ENCODE measurements around the gene FADS1. TPM values are rescaled to one million over a fixed set of nuclear protein-coding genes. Genes with fewer than 3 reads are reported as not detected.

FADS1 gene
- total and polyA plus RNA-seq, 2 of the 8 experiments (the other 6 are each of a cell fraction or from before 2014, with no cell fraction given), result 115 to 141 TPM

DNA sequence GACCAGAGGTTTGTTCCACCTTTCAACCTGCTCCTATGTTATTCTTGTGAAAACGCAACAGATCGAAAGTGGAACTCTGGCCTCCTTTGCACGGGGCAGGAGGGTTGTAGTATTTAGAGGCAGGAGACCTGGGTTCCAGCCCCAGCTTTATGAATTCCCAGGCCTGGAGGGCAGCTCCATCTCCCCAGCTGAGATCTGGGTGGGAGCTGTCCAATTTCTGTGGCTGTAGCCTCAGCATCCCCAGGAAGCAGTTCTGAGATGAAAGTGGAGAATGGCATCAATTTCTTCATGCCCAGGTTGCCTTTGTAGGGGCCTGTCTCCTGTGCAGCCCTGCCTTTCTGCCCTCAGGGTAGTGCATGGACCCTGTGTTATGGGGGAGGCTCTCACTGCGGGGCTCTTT, 15.4 kb upstream of the FADS1 start:
- Histone ChIP-seq H3K4ac (replicated peaks; ENCODE audit: insufficient read length, low read depth, low read length) (no peak overlapping the region), H4K91ac (replicated peaks; ENCODE audit: insufficient read length, low read length) (no peak overlapping the region), H2AFZ (ENCODE audit: low read length) (no peak overlapping the region), H3K27me3 (replicated peaks in 1 of 4; ENCODE audit: control insufficient read depth in 3 of 4, extremely low read depth in 1 of 4, insufficient read depth in 3 of 4, low read length in 3 of 4) (no peaks in the 10 kb centered on the region), H3K14ac (ENCODE audit: insufficient read length) (no peak overlapping the region), H3K79me2 (ENCODE audit: control insufficient read depth in 1 of 2, insufficient read depth in 2 of 2, low read length in 2 of 2) (peaks cover 29 to 85% of the 10 kb centered on the region in 2 experiments), H3K4me1 (replicated peaks in 1 of 4; ENCODE audit: control insufficient read depth in 3 of 4, insufficient read depth in 4 of 4, low read length in 3 of 4) (peaks cover 11 to 48% (median 29%) of the 10 kb centered on the region in 4 experiments), H3K9me3 (ENCODE audit: insufficient read depth in 2 of 2, low read depth in 1 of 2, low read length in 1 of 2) (no peaks in the 10 kb centered on the region), H3K23ac (ENCODE audit: insufficient read length) (no peak overlapping the region), H4K5ac (ENCODE audit: insufficient read length, low read depth, low read length) (no peak overlapping the region), H4K20me1 (replicated peaks in 1 of 2; ENCODE audit: control insufficient read depth in 1 of 2, insufficient read depth in 2 of 2, low read length in 2 of 2) (peaks cover 19 to 36% of the 10 kb centered on the region in 2 experiments), H2BK12ac (ENCODE audit: low read depth, low read length) (no peak overlapping the region), H4K8ac (ENCODE audit: extremely low read depth, insufficient read depth, low read length) (no peak overlapping the region), H2BK5ac (ENCODE audit: low read depth, low read length) (no peak overlapping the region), H2BK15ac (ENCODE audit: low read length) (no peak overlapping the region), H3K27ac (ENCODE audit: low read depth, low read length) (no peak overlapping the region), H2BK120ac (replicated peaks; ENCODE audit: low read depth, low read length) (no peak overlapping the region), H3K4me3 (ENCODE audit: extremely low read depth in 1 of 4, insufficient read depth in 2 of 4, low read depth in 3 of 4, low read length in 4 of 4) (no peak overlapping the region), H3K56ac (replicated peaks; ENCODE audit: insufficient read length, low read depth, low read length) (no peak overlapping the region), H3K79me1 (ENCODE audit: low read depth, low read length) (peaks cover 21% of the 10 kb centered on the region), H2BK20ac (ENCODE audit: low read length) (no peak overlapping the region), H3K18ac (ENCODE audit: extremely low read depth, low read length) (no peak overlapping the region), H2AK5ac (ENCODE audit: low read depth, low read length) (no peak overlapping the region), H3K36me3 (ENCODE audit: control insufficient read depth in 2 of 4, insufficient read depth in 4 of 4, low read length in 3 of 4) (peaks cover 0 to 8% (median 4%) of the 10 kb centered on the region in 4 experiments; a peak in 3 of 8 replicates), H3K4me2 (ENCODE audit: insufficient read depth in 1 of 2, low read depth in 2 of 2, low read length in 2 of 2) (no peak overlapping the region; a peak in 1 of 4 replicates), H3K9ac (replicated peaks in 1 of 4; ENCODE audit: extremely low read depth in 1 of 4, low read depth in 3 of 4, low read length in 3 of 4) (no peak overlapping the region), H3K23me2 (ENCODE audit: low read depth, low read length) (peaks cover 8% of the 10 kb centered on the region)
- WGBS, 2 experiments (ENCODE audit: extremely low coverage in 1 of 2, insufficient coverage in 1 of 2, insufficient read length in 1 of 2, insufficient replicate concordance in 2 of 2, low coverage in 1 of 2, low lambda C conversion rate in 2 of 2, missing lambda C conversion rate in 1 of 2), result 81% methylated on average over 3 of the region's 4 CpGs; no CpG with 5 or more reads in 1 of the 2 experiments
- ChIA-PET POLR2A (ENCODE audit: partially characterized antibody) (interaction anchor here (1.0 to 9.9 kb wide), 4 partner anchors 14 to 39 kb away, joined by 3 to 210 read pairs (median 8); partner anchors contain the start of genes FADS1 and FEN1), CTCF (ENCODE audit: partially characterized antibody) (interaction anchor here (0.6 to 2.4 kb wide), 5 partner anchors 12 to 66 kb away, joined by 3 to 15 read pairs (median 4); no protein-coding TSS in a partner anchor)
- DNase-seq (ENCODE audit: low read depth in 1 of 2, low spot score in 2 of 2) (no peak), FAIRE-seq (no peak)
- TF ChIP-seq BRCA1 (IDR thresholded peaks at IDR 0.05; ENCODE audit: low read depth, low read length) (no peak), RXRA (IDR thresholded peaks at IDR 0.05; ENCODE audit: insufficient read depth, low read depth, low read length) (no peak), POU5F1 (IDR thresholded peaks at IDR 0.05; ENCODE audit: low read depth, low read length) (no peak), POLR2A (IDR thresholded peaks at IDR 0.05; ENCODE audit: control extremely low read depth in 1 of 2, low read depth in 2 of 2, low read length in 2 of 2) (no peak), EP300 (IDR thresholded peaks at IDR 0.05; ENCODE audit: borderline replicate concordance in 1 of 2, low read depth in 2 of 2, low read length in 2 of 2) (no peak), SP4 (IDR thresholded peaks at IDR 0.05; ENCODE audit: low read length) (no peak), SIX5 (IDR thresholded peaks at IDR 0.05; ENCODE audit: low read depth, low read length) (no peak), BACH1 (IDR thresholded peaks at IDR 0.05; ENCODE audit: low read length) (no peak), CHD1 (IDR thresholded peaks at IDR 0.05; ENCODE audit: low read depth, low read length) (no peak), ZNF274 (IDR thresholded peaks at IDR 0.05; ENCODE audit: borderline replicate concordance, extremely low read depth, low read length) (no peak)
- TF ChIP-seq, protein P1, sequence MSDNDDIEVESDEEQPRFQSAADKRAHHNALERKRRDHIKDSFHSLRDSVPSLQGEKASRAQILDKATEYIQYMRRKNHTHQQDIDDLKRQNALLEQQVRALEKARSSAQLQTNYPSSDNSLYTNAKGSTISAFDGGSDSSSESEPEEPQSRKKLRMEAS (IDR thresholded peaks at IDR 0.05), result no peak
